Upper lobe of left lung (tissue), 6 donors: ENCODE data around the gene SIGLEC10. TPM values are rescaled to one million over a fixed set of nuclear protein-coding genes. Genes with fewer than 3 reads are reported as not detected.
A peak's percentile ranks its signal among the peaks of the same experiment; 100 is the strongest.

Experiments used
- ATAC-seq, 2 donors: fragments of 200-7000 bp; cut with Tn5 transposase; one replicate each; pipeline ENCODE4 v1.9.1; 2022; ENCODE audit warnings: mild to moderate bottlenecking in 2 of 2, moderate library complexity in 2 of 2; ENCODE audit not compliant: low FRiP score in 2 of 2
- DNase-seq, 2 donors: peaks; one replicate each; pipeline ENCODE4 v3.0.0-alpha.2; 2019 to 2020
- H3K27ac ChIP-seq, 4 donors: fragments of 200-600 bp; sonication (generic); one replicate each; pipeline ENCODE4 v1.5.1; 2016 to 2019
- H3K27me3 ChIP-seq, 4 donors: fragments of 200-600 bp; sonication (generic); one replicate each; pipeline ENCODE4 v1.5.1; 2017 to 2019
- H3K36me3 ChIP-seq, 4 donors: fragments of 200-600 bp; sonication (generic); one replicate each; pipeline ENCODE4 v1.5.1; 2016 to 2019
- H3K4me1 ChIP-seq, 4 donors: fragments of 200-600 bp; sonication (generic); one replicate each; pipeline ENCODE4 v1.5.1; 2018 to 2019
- H3K4me3 ChIP-seq, 4 donors: fragments of 200-600 bp; sonication (generic); one replicate each; pipeline ENCODE4 v1.5.1; 2017 to 2019; ENCODE audit warnings: mild to moderate bottlenecking in 2 of 4, moderate library complexity in 1 of 4
- H3K9me3 ChIP-seq, 4 donors: fragments of 200-600 bp; sonication (generic); one replicate each; pipeline ENCODE4 v1.5.1; 2018 to 2019
- EP300 ChIP-seq, 4 donors: sonication (generic); formaldehyde crosslinking; IDR thresholded peaks; one replicate each; pipeline ENCODE4 v1.5.1; 2017; ENCODE audit warnings: antibody characterized with exemption in 4 of 4, control low read depth in 2 of 4
- POLR2A ChIP-seq, 4 donors: fragments of 450-650 bp; IDR thresholded peaks; one replicate each; pipeline ENCODE4 v1.5.1; 2016 to 2017; ENCODE audit warnings: antibody characterized with exemption in 4 of 4, mild to moderate bottlenecking in 2 of 4
- POLR2AphosphoS5 ChIP-seq, 2 donors: sonication (generic); formaldehyde crosslinking; IDR thresholded peaks; one replicate each; pipeline ENCODE4 v1.5.1; 2017; ENCODE audit warnings: antibody characterized with exemption in 2 of 2
- WGBS, 2 donors: methylation state at CpG; one replicate each; pipeline ENCODE4 v1.1.5; 2017 to 2018; 5-methylcytosine and 5-hydroxymethylcytosine counted together
- total RNA-seq, 6 donors: library from RNA; depleted of rRNA in 4 of 6; stranded (reverse); fragments of >200 nt in 4 of 6; gene quantifications; one replicate each; pipeline versions ENCODE4 v1.1.0 to v1.2.1, GENCODE V29; 2016 to 2021
- TF ChIP-seq, protein P1 (sequence below), 6 experiments: fragments of 450-650 bp in 4 of 6; fragments of 200-600 bp in 2 of 6; sonication (generic) in 2 of 6; IDR thresholded peaks; one replicate each; pipeline ENCODE4 v1.5.1; 2016 to 2019; ENCODE audit warnings: antibody characterized with exemption in 6 of 6
- donor health status: DM: no; HTN: no; CAD: no; lungs with moderate emphysema.
- donor health status: DM: no; HTN: yes; CAD: no; lungs with severe emphysema.

SIGLEC10 gene
- total RNA-seq, 6 donors from 2014 or later, result 13.2 to 76.5 (median 16.9) TPM

DNA sequence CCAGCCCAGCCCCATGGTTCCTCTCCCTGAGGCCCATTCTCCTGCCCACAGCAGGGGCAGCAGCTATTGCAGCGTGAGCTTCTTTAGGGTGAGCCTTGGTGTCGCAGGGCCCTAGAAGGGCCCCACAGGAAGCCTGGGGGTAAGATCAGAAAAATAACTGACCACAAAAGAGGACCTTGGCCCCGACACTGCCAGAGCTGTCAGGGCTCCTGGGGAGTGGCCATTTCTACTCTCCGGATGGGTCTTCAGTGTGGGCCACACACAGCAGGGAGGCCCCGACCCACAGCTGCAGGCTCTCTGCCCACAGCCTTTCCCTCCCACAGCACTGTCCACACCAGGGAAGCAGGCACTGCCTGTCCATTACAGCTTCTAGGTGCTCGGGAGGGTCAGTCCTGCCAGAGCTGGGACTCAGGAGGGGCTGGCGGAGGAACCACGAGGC, 44.3 kb upstream of the SIGLEC10 start:
- peak overlapping the region in 2 of 4 donors; percentile 5 to 71 for H3K27ac ChIP-seq
- H3K27me3 ChIP-seq, result peaks cover 0 to 4% (median 0%) of the 10 kb centered on the region in 4 donors
- peaks cover 0 to 18% (median 3%) of the 10 kb centered on the region in 4 donors for H3K4me1 ChIP-seq
- 40 to 59% methylated on average over 3 to 8 of the region's 8 CpGs for WGBS, 2 donors
- H3K36me3 ChIP-seq, result no peaks in the 10 kb centered on the region
- ATAC-seq (peak; percentile 35 to 57), DNase-seq (peak in 1 of 2 donors; percentile 39)
- TF ChIP-seq POLR2A (IDR thresholded peaks at IDR 0.05) (peak in 1 of 4 donors; percentile 35), EP300 (IDR thresholded peaks at IDR 0.05) (no peak)
- TF ChIP-seq, protein P1, sequence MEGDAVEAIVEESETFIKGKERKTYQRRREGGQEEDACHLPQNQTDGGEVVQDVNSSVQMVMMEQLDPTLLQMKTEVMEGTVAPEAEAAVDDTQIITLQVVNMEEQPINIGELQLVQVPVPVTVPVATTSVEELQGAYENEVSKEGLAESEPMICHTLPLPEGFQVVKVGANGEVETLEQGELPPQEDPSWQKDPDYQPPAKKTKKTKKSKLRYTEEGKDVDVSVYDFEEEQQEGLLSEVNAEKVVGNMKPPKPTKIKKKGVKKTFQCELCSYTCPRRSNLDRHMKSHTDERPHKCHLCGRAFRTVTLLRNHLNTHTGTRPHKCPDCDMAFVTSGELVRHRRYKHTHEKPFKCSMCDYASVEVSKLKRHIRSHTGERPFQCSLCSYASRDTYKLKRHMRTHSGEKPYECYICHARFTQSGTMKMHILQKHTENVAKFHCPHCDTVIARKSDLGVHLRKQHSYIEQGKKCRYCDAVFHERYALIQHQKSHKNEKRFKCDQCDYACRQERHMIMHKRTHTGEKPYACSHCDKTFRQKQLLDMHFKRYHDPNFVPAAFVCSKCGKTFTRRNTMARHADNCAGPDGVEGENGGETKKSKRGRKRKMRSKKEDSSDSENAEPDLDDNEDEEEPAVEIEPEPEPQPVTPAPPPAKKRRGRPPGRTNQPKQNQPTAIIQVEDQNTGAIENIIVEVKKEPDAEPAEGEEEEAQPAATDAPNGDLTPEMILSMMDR (IDR thresholded peaks at IDR 0.05), result no peak
- H3K9me3 ChIP-seq, result no peaks in the 10 kb centered on the region
- no peak overlapping the region for H3K4me3 ChIP-seq

DNA sequence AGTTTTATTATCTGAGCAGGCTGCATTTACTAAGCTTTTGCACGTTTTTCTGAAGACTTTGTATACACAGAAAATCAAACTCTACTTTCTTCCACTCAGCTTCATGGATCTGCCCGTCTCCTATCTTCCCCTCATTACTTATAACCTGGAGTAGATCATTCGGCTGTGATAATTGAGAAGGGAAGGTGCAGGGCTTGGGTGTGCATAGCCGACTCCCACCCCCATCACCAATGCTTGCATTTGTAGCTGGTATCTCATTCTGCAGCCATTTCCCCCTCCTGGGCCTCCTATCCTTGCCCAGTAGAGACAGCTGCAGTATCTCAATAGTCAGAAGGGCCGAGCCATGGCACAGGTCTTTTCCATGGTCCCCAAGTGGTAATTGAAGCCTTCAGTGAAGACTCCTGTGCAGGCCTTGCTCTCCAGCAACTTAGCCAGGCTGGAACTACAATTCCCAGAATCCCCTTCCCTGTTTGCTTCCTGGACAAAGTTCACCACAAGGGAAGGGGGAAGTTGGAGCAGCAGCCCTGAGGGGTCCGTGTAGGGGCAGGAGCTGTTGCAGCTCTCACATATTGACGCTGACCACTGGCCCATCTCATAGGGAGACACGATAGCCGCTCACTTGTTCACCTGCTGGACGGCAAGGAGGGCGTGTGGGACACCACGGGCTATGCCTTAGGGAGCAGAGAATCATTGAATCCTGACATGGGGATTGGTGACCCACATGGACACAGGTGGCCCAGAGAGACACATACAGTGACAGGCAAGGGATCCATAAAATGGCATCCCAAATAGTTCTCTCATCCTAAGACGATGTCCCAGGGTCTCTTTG, 42.9 kb upstream of the SIGLEC10 start:
- no peak for TF ChIP-seq POLR2AphosphoS5 (IDR thresholded peaks at IDR 0.05)
- TF ChIP-seq POLR2A (IDR thresholded peaks at IDR 0.05), result peak in 1 of 4 donors; percentile 18
- Histone ChIP-seq H3K9me3 (no peaks in the 10 kb centered on the region), H3K27ac (peak overlapping the region in 1 of 4 donors; percentile 71), H3K36me3 (no peaks in the 10 kb centered on the region), H3K27me3 (peaks cover 0 to 4% (median 0%) of the 10 kb centered on the region in 4 donors), H3K4me1 (peaks cover 0 to 18% (median 3%) of the 10 kb centered on the region in 4 donors), H3K4me3 (peak overlapping the region in 1 of 4 donors; percentile 15)
- ATAC-seq, result no peak
- WGBS, 2 donors, result 57 to 74% methylated on average over 6 to 13 of the region's 13 CpGs
- no peak for DNase-seq

DNA sequence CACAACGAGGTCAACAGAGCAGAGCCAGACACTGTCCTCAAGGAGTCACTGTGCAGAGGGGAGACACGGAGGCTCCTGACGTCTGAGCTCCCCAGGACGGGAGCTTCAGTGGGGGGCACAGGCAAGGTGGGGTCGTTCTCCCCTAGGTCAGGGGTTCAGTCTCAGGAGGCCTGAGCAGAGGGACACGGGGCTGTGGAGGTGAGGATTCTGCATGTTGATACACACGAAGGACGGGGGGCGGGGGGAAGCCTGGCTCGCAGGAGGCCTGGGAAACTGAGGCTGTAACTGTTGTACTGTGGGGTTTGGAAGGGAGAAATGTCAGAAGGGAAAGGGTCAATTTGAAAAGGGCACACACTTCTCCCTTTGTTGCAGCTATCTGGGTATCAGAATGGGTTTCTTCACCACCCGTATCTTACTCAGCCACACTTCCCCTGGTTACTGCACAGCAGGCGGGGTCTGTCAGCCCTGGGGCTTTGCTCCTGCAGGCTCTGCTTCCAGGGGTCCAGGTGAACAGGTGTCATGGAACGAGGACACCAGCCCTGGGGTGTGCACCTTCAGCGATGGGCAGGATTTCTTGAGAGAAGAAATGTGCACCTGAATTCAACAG, 41.6 kb upstream of the SIGLEC10 start:
- DNase-seq (no peak), ATAC-seq (no peak)
- Histone ChIP-seq H3K9me3 (no peaks in the 10 kb centered on the region), H3K27ac (no peak overlapping the region), H3K36me3 (no peaks in the 10 kb centered on the region), H3K4me1 (peaks cover 0 to 18% (median 3%) of the 10 kb centered on the region in 4 donors), H3K27me3 (peaks cover 0 to 4% (median 0%) of the 10 kb centered on the region in 4 donors), H3K4me3 (no peak overlapping the region)
- TF ChIP-seq, protein P1 (IDR thresholded peaks at IDR 0.05), result no peak
- no peak for TF ChIP-seq POLR2A (IDR thresholded peaks at IDR 0.05)
- TF ChIP-seq POLR2AphosphoS5 (IDR thresholded peaks at IDR 0.05), result no peak
- TF ChIP-seq EP300 (IDR thresholded peaks at IDR 0.05), result no peak
- WGBS, 2 donors, result 76 to 77% methylated on average over 6 to 11 of the region's 14 CpGs

DNA sequence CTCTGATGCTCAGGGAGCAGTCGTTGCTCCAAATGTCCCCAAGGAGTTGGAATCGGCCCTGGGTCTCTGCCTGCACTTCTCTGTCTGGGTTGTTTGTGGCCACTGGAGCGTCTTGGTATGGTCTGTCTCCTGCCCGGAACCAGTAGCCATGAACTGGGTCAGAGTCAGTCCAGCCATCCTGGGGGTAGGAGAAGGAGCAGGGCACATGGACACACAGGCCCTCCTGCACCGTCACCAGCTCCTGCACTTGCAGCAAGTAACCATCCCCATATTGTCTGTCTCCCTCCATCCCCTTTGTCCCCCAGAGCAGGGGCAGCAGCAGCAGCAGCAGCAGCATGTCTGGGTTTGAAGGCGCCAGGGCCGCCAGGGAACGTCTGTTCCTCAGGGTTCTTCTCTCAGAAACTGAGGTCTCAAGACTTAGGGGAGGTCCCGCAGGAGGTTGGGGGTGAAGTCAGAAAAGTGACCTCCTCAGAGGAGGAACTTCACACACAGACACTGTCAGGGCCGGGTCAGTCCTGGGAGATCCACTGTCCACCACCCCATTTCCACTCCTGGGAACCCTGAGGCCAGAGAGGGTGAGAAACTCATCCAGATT, 40.7 kb upstream of the SIGLEC10 start, which contains the start of gene SIGLEC8:
Gene SIGLEC8, minus strand, starts transcription at position 404 of the 595 bp plus-strand sequence. Its CDS starts 67 bp downstream, at position 337.
- TF ChIP-seq POLR2AphosphoS5 (IDR thresholded peaks at IDR 0.05) (no peak), EP300 (IDR thresholded peaks at IDR 0.05) (no peak), POLR2A (IDR thresholded peaks at IDR 0.05) (no peak)
- TF ChIP-seq, protein P1 (IDR thresholded peaks at IDR 0.05), result no peak
- 69 to 82% methylated on average over 10 of the region's 10 CpGs for WGBS, 2 donors
- DNase-seq (no peak), ATAC-seq (no peak)
- no peaks in the 10 kb centered on the region for H3K9me3 ChIP-seq
- no peaks in the 10 kb centered on the region for H3K36me3 ChIP-seq
- H3K4me1 ChIP-seq, result peaks cover 0 to 18% (median 3%) of the 10 kb centered on the region in 4 donors
- H3K27me3 ChIP-seq, result peaks cover 0 to 4% (median 0%) of the 10 kb centered on the region in 4 donors
- H3K4me3 ChIP-seq, result no peak within 1 kb of the TSS
- H3K27ac ChIP-seq, result peak within 1 kb of the TSS in 1 of 4 donors; percentile 63
